Transverse colon (tissue), 4 donors: ENCODE results near the gene NR3C2. TPM values are rescaled to one million over a fixed set of nuclear protein-coding genes. Genes with fewer than 3 reads are reported as not detected.

Source experiments
- DNase-seq: peaks from one replicate; pipeline ENCODE4 v3.0.0-alpha.2; 2019
- H3K27ac ChIP-seq, 4 donors: fragments of 200-600 bp; sonication (generic); 2 replicates each; pipeline ENCODE4 v1.5.1; 2016 to 2018; ENCODE audit warnings: inconsistent platforms in 4 of 4
- H3K27me3 ChIP-seq: fragments of 200-600 bp; sonication (generic); 2 replicates; pipeline ENCODE4 v1.5.1; 2017; ENCODE audit warnings: inconsistent platforms
- H3K36me3 ChIP-seq, 4 donors: fragments of 200-600 bp; sonication (generic); 2 replicates each; pipeline ENCODE4 v1.5.1; 2017 to 2019; ENCODE audit warnings: inconsistent platforms in 4 of 4
- H3K4me1 ChIP-seq, 4 donors: fragments of 200-600 bp; sonication (generic); 2 replicates each; pipeline ENCODE4 v1.5.1; 2017 to 2020; ENCODE audit warnings: inconsistent platforms in 4 of 4
- H3K4me3 ChIP-seq, 4 donors: fragments of 200-600 bp; sonication (generic); 1 replicate in 1 of 4; 2 replicates in 3 of 4; pipeline versions ENCODE4 v1.5.1 to v1.6.1; 2017 to 2019; ENCODE audit warnings: inconsistent platforms in 4 of 4
- H3K9me3 ChIP-seq, 2 donors: fragments of 200-600 bp; sonication (generic); 2 replicates each; pipeline ENCODE4 v1.5.1; 2017 to 2019; ENCODE audit warnings: inconsistent platforms in 2 of 2
- EP300 ChIP-seq: sonication (generic); formaldehyde crosslinking; IDR thresholded peaks from one replicate; pipeline ENCODE4 v1.6.1; 2017; ENCODE audit warnings: antibody characterized with exemption, low read depth
- POLR2A ChIP-seq: fragments of 450-650 bp; IDR thresholded peaks from one replicate; pipeline ENCODE4 v1.6.1; 2016; ENCODE audit warnings: antibody characterized with exemption, mild to moderate bottlenecking, moderate library complexity
- POLR2AphosphoS5 ChIP-seq, 3 donors: sonication (generic); formaldehyde crosslinking; IDR thresholded peaks; one replicate each; pipeline ENCODE4 v1.6.1; 2016; ENCODE audit warnings: antibody characterized with exemption in 3 of 3
- WGBS, 2 donors: methylation state at CpG; one replicate each; pipeline ENCODE4 v1.1.5; 2018; ENCODE audit warnings: low coverage in 1 of 2; 5-methylcytosine and 5-hydroxymethylcytosine counted together
- in situ Hi-C, 4 donors: fragments of 200-750 bp; cut with MboI; loops; one replicate each; pipeline versions ENCODE4 v1.15.0 to v1.15.1; 2017; ENCODE audit warnings: low sequenced_read_pairs in 3 of 4, low pct_ligation_motif_present in 1 of 4, low pct_unique_long_range_greater_than_20kb in 1 of 4
- intact Hi-C: fragments of 100-400 bp; cut with DNase I; formaldehyde crosslinking; loops from one replicate; pipeline ENCODE4 v1.15.1; 2023; ENCODE audit warnings: low total_unique reads
- total RNA-seq, 4 donors: library from RNA; depleted of rRNA; stranded (reverse); fragments of >200 nt; gene quantifications; one replicate each; pipeline ENCODE4 v1.1.0, GENCODE V29; 2016
- TF ChIP-seq, protein P1 (sequence below), 5 experiments: fragments of 200-600 bp in 3 of 5; fragments of 450-650 bp in 2 of 5; sonication (generic) in 3 of 5; IDR thresholded peaks; 1 replicate in 2 of 5; 2 replicates in 3 of 5; pipeline ENCODE4 v1.5.1; 2016 to 2017; ENCODE audit warnings: antibody characterized with exemption in 5 of 5, inconsistent platforms in 3 of 5, mild to moderate bottlenecking in 2 of 5, moderate library complexity in 1 of 5

NR3C2 gene
- total RNA-seq, 4 donors from 2014 or later, result 55.5 to 147 (median 125) TPM

DNA sequence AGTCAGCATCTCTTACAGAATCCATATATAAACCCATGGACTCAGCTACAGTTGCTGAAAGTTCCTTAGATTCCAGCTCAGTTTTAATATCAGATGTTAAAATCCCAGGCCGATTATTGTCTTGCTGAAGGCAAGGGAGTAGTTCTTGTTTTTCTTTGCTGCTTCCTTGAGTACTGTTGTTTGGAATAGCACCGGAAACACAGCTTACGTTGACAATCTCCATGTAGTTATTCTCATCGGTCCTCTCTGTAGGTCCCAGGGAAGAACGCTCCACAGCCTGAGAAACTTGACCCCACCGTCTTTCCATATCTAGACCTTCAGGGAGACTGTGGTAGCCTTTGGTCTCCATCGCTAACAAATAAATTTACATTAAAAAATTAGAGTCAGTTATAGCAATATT, 5.7 kb downstream of the NR3C2 start:
- no peak overlapping the region for H3K4me3 ChIP-seq
- TF ChIP-seq POLR2A, result no peak
- TF ChIP-seq EP300, result no peak
- TF ChIP-seq, protein P1, sequence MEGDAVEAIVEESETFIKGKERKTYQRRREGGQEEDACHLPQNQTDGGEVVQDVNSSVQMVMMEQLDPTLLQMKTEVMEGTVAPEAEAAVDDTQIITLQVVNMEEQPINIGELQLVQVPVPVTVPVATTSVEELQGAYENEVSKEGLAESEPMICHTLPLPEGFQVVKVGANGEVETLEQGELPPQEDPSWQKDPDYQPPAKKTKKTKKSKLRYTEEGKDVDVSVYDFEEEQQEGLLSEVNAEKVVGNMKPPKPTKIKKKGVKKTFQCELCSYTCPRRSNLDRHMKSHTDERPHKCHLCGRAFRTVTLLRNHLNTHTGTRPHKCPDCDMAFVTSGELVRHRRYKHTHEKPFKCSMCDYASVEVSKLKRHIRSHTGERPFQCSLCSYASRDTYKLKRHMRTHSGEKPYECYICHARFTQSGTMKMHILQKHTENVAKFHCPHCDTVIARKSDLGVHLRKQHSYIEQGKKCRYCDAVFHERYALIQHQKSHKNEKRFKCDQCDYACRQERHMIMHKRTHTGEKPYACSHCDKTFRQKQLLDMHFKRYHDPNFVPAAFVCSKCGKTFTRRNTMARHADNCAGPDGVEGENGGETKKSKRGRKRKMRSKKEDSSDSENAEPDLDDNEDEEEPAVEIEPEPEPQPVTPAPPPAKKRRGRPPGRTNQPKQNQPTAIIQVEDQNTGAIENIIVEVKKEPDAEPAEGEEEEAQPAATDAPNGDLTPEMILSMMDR (IDR thresholded peaks at IDR 0.05), result no peak
- no peak for TF ChIP-seq POLR2AphosphoS5 (IDR thresholded peaks at IDR 0.05)
- no peaks in the 10 kb centered on the region for H3K36me3 ChIP-seq
- H3K4me1 ChIP-seq, result peaks cover 0 to 83% (median 44%) of the 10 kb centered on the region in 4 donors
- no peak for DNase-seq
- intact Hi-C loops (no loop called here), in situ Hi-C loops (no loop called here)
- H3K27me3 ChIP-seq, result no peaks in the 10 kb centered on the region
- WGBS, 2 donors, result 53 to 68% methylated on average over 6 to 7 of the region's 7 CpGs
- H3K9me3 ChIP-seq, result no peaks in the 10 kb centered on the region
- H3K27ac ChIP-seq, result peak overlapping the region; percentile 54 to 82 (median 70)

DNA sequence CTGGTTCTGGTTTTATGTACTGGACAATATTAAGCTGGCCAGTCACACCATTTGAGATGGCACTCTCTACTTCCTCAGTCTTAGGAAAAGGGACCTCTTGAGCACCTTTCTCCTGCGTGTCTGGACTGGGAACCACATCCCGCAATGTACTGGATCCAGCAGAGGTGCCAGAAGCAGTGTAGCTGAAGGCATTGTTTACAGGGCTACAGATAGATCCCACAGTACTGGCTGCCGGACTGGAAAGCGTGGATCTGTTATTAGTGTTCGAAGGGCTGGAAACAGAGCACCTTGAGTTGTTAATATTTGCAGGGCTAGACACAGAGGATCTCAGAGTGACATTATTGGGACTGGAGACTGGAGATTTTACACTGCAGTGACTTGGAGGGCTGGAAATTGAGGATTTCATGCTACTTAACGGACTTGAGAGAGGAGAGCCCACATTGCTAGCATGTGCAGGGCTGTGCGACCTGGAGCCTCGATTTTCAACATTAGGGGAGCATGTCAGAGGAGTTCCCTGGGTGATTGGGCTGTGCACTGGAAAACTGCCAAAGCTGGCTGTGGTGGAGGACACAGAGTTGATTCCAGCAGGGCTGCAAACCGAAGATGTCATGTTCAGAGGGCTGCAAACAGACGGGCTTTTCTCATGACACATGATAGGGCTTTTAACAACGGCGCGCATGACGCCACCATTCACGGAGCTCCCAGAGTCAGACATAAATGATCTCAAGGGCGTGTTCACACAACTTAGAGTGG, 6.4 kb downstream of the NR3C2 start:
- no peak overlapping the region for H3K4me3 ChIP-seq
- H3K9me3 ChIP-seq, result no peaks in the 10 kb centered on the region
- 85 to 86% methylated on average over 1 to 16 of the region's 16 CpGs for WGBS, 2 donors
- no peak for DNase-seq
- TF ChIP-seq POLR2AphosphoS5 (IDR thresholded peaks at IDR 0.05) (no peak), EP300 (no peak), POLR2A (no peak)
- TF ChIP-seq, protein P1 (IDR thresholded peaks at IDR 0.05), result no peak
- peaks cover 0 to 90% (median 49%) of the 10 kb centered on the region in 4 donors for H3K4me1 ChIP-seq
- peak overlapping the region; percentile 54 to 82 (median 70) for H3K27ac ChIP-seq
- no peaks in the 10 kb centered on the region for H3K27me3 ChIP-seq
- intact Hi-C loops (no loop called here), in situ Hi-C loops (no loop called here)
- no peaks in the 10 kb centered on the region for H3K36me3 ChIP-seq

DNA sequence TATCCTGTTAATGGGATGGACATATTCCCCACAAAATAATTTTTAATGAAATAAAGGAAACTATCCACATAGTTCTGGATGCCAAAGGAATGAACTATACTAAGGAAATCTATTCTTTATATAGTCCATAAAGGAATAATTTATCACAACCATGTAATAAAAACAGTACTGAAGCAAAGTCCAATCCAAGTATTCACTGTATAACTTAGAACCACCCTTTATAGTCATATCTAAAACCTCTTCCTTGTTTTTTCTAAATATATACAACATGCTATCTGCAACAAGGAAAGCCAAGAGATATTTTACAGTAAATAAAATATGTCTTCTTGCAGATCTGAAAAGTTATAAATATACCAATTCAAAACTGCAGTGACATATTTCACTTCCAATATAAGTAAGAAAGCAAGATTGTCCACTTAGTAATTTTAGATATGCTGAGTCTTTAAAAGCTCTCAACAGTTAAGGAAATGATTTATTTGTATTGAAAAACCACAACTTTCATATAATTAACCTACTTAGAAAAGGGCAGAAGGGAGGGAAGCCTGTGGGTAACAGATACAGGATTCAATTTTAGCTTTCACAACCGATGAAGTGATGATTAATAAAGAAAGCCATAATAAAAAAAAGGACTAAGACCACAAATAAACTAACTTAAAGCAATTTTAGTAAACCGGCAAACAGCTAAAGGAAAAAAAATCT, 8.0 kb downstream of the NR3C2 start:
- in situ Hi-C loops, result no loop called here
- Histone ChIP-seq H3K4me1 (peaks cover 7 to 93% (median 61%) of the 10 kb centered on the region in 4 donors), H3K27ac (peak overlapping the region; percentile 46 to 82 (median 74)), H3K36me3 (no peaks in the 10 kb centered on the region), H3K9me3 (no peaks in the 10 kb centered on the region), H3K27me3 (no peaks in the 10 kb centered on the region), H3K4me3 (peak overlapping the region in 1 of 4 donors; percentile 33)
- no peak for TF ChIP-seq POLR2A
- TF ChIP-seq POLR2AphosphoS5 (IDR thresholded peaks at IDR 0.05), result peak in 2 of 3 donors; percentile 42 to 49
- 14 to 35% methylated on average over 2 of the region's 2 CpGs for WGBS, 2 donors
- DNase-seq, result no peak
- intact Hi-C loops, result no loop called here

DNA sequence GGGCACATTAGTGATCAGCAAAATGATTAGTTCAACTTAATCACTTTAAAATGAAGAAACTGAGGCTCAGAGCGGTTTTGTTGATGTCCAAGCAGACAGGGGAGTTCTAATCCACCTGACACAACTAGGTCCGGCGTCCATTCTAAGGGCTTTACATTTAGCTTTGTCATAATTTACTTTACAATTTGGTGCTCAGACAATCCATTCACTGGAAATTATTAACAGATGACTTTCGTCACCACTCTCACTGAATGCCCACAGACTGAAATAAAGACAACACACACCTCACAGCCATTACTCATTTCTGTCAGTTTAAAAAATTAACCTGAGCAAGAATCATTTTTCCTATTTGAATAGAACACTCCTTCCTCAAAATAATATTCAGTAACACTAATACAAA, 10.8 kb downstream of the NR3C2 start:
- in situ Hi-C loops, result no loop called here
- TF ChIP-seq, protein P1 (IDR thresholded peaks at IDR 0.05), result no peak
- TF ChIP-seq POLR2A (no peak), EP300 (no peak), POLR2AphosphoS5 (IDR thresholded peaks at IDR 0.05) (no peak)
- DNase-seq, result no peak
- no peaks in the 10 kb centered on the region for H3K36me3 ChIP-seq
- H3K27ac ChIP-seq, result peak overlapping the region; percentile 55 to 82 (median 72)
- H3K9me3 ChIP-seq, result no peaks in the 10 kb centered on the region
- 21 to 56% methylated on average over 3 to 4 of the region's 4 CpGs for WGBS, 2 donors
- intact Hi-C loops, result no loop called here
- H3K27me3 ChIP-seq, result no peaks in the 10 kb centered on the region
- peaks cover 7 to 86% (median 57%) of the 10 kb centered on the region in 4 donors for H3K4me1 ChIP-seq
- peak overlapping the region in 1 of 4 donors; percentile 14 for H3K4me3 ChIP-seq
